ENCODE results near the gene PEMT.
A peak's percentile ranks its signal among the peaks of the same experiment; 100 is the strongest.

The PEMT gene

DNA sequence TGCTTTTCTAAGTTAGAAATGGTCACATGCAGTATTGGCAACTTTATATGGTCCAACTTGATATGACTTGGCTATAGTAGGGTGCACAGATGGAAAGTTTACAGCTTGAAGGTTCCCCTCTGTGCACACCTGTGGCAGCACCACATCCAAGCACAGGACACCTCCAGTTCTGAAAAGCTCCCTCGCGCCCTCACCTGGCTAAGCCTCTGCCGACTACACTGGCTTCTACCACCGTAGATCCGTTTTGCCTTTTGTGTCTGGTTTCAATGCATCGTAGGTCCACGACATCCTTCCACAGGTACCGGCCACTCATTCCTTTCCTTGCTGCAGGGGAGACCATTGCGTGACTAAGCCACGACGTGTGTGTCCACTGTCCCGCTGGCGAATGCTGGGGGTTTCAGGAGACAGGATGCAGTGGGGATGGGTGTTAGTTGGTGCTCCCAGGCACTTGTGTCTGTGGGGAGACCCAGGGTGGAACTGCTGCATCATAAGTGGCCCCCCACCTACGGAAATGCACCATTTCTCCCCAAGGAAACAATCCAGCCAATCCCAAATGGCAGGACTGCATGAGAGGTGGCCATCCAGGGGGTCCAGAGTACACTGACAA is 90.4 kb downstream of the PEMT start:
- Histone ChIP-seq H3K9me2 (ENCODE audit: low read depth, low read length) (no peaks in the 10 kb centered on the region), H3K9ac (ENCODE audit: low read length) (no peak overlapping the region), H3K36me3 (ENCODE audit: insufficient read depth, low read length) (no peaks in the 10 kb centered on the region), H3K27ac (ENCODE audit: low read depth, low read length, poor library complexity, severe bottlenecking) (no peak overlapping the region), H3K9me3 (ENCODE audit: low read length) (no peaks in the 10 kb centered on the region), H3F3A (ENCODE audit: insufficient read depth, low read length) (no peaks in the 10 kb centered on the region), H4K20me1 (ENCODE audit: insufficient read depth, low read length) (no peaks in the 10 kb centered on the region), H3K4me1 (ENCODE audit: insufficient read depth, low read length, severe bottlenecking) (peaks cover 3% of the 10 kb centered on the region), H3K4me2 (ENCODE audit: low read length) (no peak overlapping the region), H3K27me3 (ENCODE audit: insufficient read depth, low read length) (no peaks in the 10 kb centered on the region), H3K79me2 (ENCODE audit: insufficient read depth, low read length) (no peaks in the 10 kb centered on the region), H2AFZ (ENCODE audit: low read length) (no peak overlapping the region), H3K4me3 (ENCODE audit: low read depth, low read length, poor library complexity, severe bottlenecking) (no peak overlapping the region)
- TF ChIP-seq, protein P1, sequence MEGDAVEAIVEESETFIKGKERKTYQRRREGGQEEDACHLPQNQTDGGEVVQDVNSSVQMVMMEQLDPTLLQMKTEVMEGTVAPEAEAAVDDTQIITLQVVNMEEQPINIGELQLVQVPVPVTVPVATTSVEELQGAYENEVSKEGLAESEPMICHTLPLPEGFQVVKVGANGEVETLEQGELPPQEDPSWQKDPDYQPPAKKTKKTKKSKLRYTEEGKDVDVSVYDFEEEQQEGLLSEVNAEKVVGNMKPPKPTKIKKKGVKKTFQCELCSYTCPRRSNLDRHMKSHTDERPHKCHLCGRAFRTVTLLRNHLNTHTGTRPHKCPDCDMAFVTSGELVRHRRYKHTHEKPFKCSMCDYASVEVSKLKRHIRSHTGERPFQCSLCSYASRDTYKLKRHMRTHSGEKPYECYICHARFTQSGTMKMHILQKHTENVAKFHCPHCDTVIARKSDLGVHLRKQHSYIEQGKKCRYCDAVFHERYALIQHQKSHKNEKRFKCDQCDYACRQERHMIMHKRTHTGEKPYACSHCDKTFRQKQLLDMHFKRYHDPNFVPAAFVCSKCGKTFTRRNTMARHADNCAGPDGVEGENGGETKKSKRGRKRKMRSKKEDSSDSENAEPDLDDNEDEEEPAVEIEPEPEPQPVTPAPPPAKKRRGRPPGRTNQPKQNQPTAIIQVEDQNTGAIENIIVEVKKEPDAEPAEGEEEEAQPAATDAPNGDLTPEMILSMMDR (IDR thresholded peaks at IDR 0.05; ENCODE audit: low read length): peak; percentile 54; the same call in 1 of the 2 replicates
- TF ChIP-seq EZH2 (IDR thresholded peaks at IDR 0.05; ENCODE audit: borderline replicate concordance, low read length): no peak

GRCh38 chr17:17499402-17500145 is 91.9 kb downstream of the PEMT start:
- H3K4me3 ChIP-seq (ENCODE audit: low read depth, low read length, poor library complexity, severe bottlenecking): no peak overlapping the region
- no peak overlapping the region for H3K9ac ChIP-seq (ENCODE audit: low read length)
- no peak overlapping the region for H2AFZ ChIP-seq (ENCODE audit: low read length)
- H3K79me2 ChIP-seq (ENCODE audit: insufficient read depth, low read length): no peaks in the 10 kb centered on the region
- H3K27ac ChIP-seq (ENCODE audit: low read depth, low read length, poor library complexity, severe bottlenecking): no peak overlapping the region
- no peaks in the 10 kb centered on the region for H3K9me2 ChIP-seq (ENCODE audit: low read depth, low read length)
- H3K36me3 ChIP-seq (ENCODE audit: insufficient read depth, low read length): no peaks in the 10 kb centered on the region; the same call in 1 of the 2 replicates
- no peaks in the 10 kb centered on the region for H3K27me3 ChIP-seq (ENCODE audit: insufficient read depth, low read length)
- peaks cover 3% of the 10 kb centered on the region for H3K4me1 ChIP-seq (ENCODE audit: insufficient read depth, low read length, severe bottlenecking)
- no peaks in the 10 kb centered on the region for H3K9me3 ChIP-seq (ENCODE audit: low read length)
- no peak overlapping the region for H3K4me2 ChIP-seq (ENCODE audit: low read length)
- no peaks in the 10 kb centered on the region for H4K20me1 ChIP-seq (ENCODE audit: insufficient read depth, low read length)
- TF ChIP-seq, protein P1 (IDR thresholded peaks at IDR 0.05; ENCODE audit: low read length): no peak
- no peak for TF ChIP-seq EZH2 (IDR thresholded peaks at IDR 0.05; ENCODE audit: borderline replicate concordance, low read length)
- no peaks in the 10 kb centered on the region for H3F3A ChIP-seq (ENCODE audit: insufficient read depth, low read length)

- no peaks in the 10 kb centered on the region for H3K9me2 ChIP-seq (ENCODE audit: low read depth, low read length)
- H3K27me3 ChIP-seq (ENCODE audit: insufficient read depth, low read length): no peaks in the 10 kb centered on the region
- no peak overlapping the region for H2AFZ ChIP-seq (ENCODE audit: low read length)
- H3K9ac ChIP-seq (ENCODE audit: low read length): no peak overlapping the region
- no peak overlapping the region for H3K4me2 ChIP-seq (ENCODE audit: low read length)
- no peaks in the 10 kb centered on the region for H3F3A ChIP-seq (ENCODE audit: insufficient read depth, low read length)
- H3K79me2 ChIP-seq (ENCODE audit: insufficient read depth, low read length): no peaks in the 10 kb centered on the region
- no peak overlapping the region for H3K27ac ChIP-seq (ENCODE audit: low read depth, low read length, poor library complexity, severe bottlenecking)
- TF ChIP-seq, protein P1 (IDR thresholded peaks at IDR 0.05; ENCODE audit: low read length): no peak
- TF ChIP-seq EZH2 (IDR thresholded peaks at IDR 0.05; ENCODE audit: borderline replicate concordance, low read length): no peak
- no peaks in the 10 kb centered on the region for H4K20me1 ChIP-seq (ENCODE audit: insufficient read depth, low read length)
- peaks cover 3% of the 10 kb centered on the region for H3K4me1 ChIP-seq (ENCODE audit: insufficient read depth, low read length, severe bottlenecking)
- H3K4me3 ChIP-seq (ENCODE audit: low read depth, low read length, poor library complexity, severe bottlenecking): no peak overlapping the region
- no peaks in the 10 kb centered on the region; the same call in 1 of the 2 replicates for H3K36me3 ChIP-seq (ENCODE audit: insufficient read depth, low read length)
- no peaks in the 10 kb centered on the region for H3K9me3 ChIP-seq (ENCODE audit: low read length)
These were observed 92.8 kb downstream of the PEMT start for GRCh38 chr17:17498606-17499301.
